Suprapubic skin (tissue), 4 donors: Measurements from ENCODE around the gene OSMR. TPM values are rescaled to one million over a fixed set of nuclear protein-coding genes. Genes with fewer than 3 reads are reported as not detected.
A peak's percentile ranks its signal among the peaks of the same experiment; 100 is the strongest.
"Not testable (repeated sequence)": the region's sequence is repeated elsewhere in the genome, so short reads cannot be mapped to it uniquely, and the experiment has no call there.

ENCODE experiments used
- DNase-seq, 2 donors: peaks; one replicate each; pipeline ENCODE4 v3.0.0-alpha.2; 2019; ENCODE audit warnings: low spot score in 2 of 2
- H3K27ac ChIP-seq: fragments of 200-600 bp; sonication (generic); one replicate; pipeline ENCODE4 v1.5.1; 2019
- H3K27me3 ChIP-seq: fragments of 200-600 bp; sonication (generic); one replicate; pipeline ENCODE4 v1.5.1; 2019
- H3K36me3 ChIP-seq: fragments of 200-600 bp; sonication (generic); one replicate; pipeline ENCODE4 v1.5.1; 2019
- H3K4me1 ChIP-seq: fragments of 200-600 bp; sonication (generic); one replicate; pipeline ENCODE4 v1.5.1; 2019
- H3K4me3 ChIP-seq: fragments of 200-600 bp; sonication (generic); one replicate; pipeline ENCODE4 v1.5.1; 2019; ENCODE audit warnings: mild to moderate bottlenecking
- H3K9me3 ChIP-seq: fragments of 200-600 bp; sonication (generic); one replicate; pipeline ENCODE4 v1.5.1; 2019
- CTCF ChIP-seq, 2 donors: fragments of 200-600 bp in 1 of 2; fragments of 450-650 bp in 1 of 2; sonication (generic) in 1 of 2; IDR thresholded peaks; one replicate each; pipeline ENCODE4 v1.5.1; 2016 to 2019; ENCODE audit warnings: antibody characterized with exemption in 2 of 2, mild to moderate bottlenecking in 1 of 2, moderate library complexity in 1 of 2
- EP300 ChIP-seq: sonication (generic); formaldehyde crosslinking; IDR thresholded peaks from one replicate; pipeline ENCODE4 v1.6.1; 2017; ENCODE audit warnings: antibody characterized with exemption
- POLR2A ChIP-seq, 2 donors: fragments of 450-650 bp; IDR thresholded peaks; one replicate each; pipeline ENCODE4 v1.6.1; 2017; ENCODE audit warnings: antibody characterized with exemption in 2 of 2, mild to moderate bottlenecking in 2 of 2, moderate library complexity in 2 of 2
- POLR2AphosphoS5 ChIP-seq, 3 donors: sonication (generic); formaldehyde crosslinking; IDR thresholded peaks; one replicate each; pipeline ENCODE4 v1.6.1; 2017; ENCODE audit warnings: antibody characterized with exemption in 3 of 3
- WGBS: methylation state at CpG from one replicate; pipeline ENCODE4 v1.1.5; 2018; 5-methylcytosine and 5-hydroxymethylcytosine counted together
- total RNA-seq, 4 donors: library from RNA; depleted of rRNA; stranded (reverse); fragments of >200 nt; gene quantifications; one replicate each; pipeline ENCODE4 v1.1.0, GENCODE V29; 2016

Gene OSMR
- total RNA-seq, 4 donors from 2014 or later = 20.0 to 44.3 (median 22.0) TPM

GRCh38 chr5:38848637-38849036 lies 2.8 kb downstream of the OSMR start:
- no peak overlapping the region for H3K27ac ChIP-seq
- H3K27me3 ChIP-seq = no peaks in the 10 kb centered on the region
- WGBS = 38% methylated on average over 2 of the region's 2 CpGs

GRCh38 chr5:38851640-38852039 lies 5.8 kb downstream of the OSMR start:
- not testable (repeated sequence) for H3K4me3 ChIP-seq, DNase-seq, H3K36me3 ChIP-seq, H3K9me3 ChIP-seq, H3K27ac ChIP-seq, H3K27me3 ChIP-seq
- peaks cover 26% of the 10 kb centered on the region for H3K4me1 ChIP-seq
- WGBS = 92% methylated on average over 5 of the region's 5 CpGs

More at GRCh38 chr5:38848637-38849036, 2.8 kb downstream of the OSMR start:
- no peak for TF ChIP-seq EP300
- TF ChIP-seq POLR2AphosphoS5 (IDR thresholded peaks at IDR 0.05) = no peak
- no peak for TF ChIP-seq CTCF (IDR thresholded peaks at IDR 0.05)
- TF ChIP-seq POLR2A (IDR thresholded peaks at IDR 0.05) = no peak
- Histone ChIP-seq H3K4me1 (peaks cover 29% of the 10 kb centered on the region), H3K9me3 (no peaks in the 10 kb centered on the region), H3K4me3 (peak overlapping the region; percentile 79), H3K36me3 (no peaks in the 10 kb centered on the region)
- DNase-seq = no peak

- DNase-seq = no peak
- no peak overlapping the region for H3K27ac ChIP-seq
- H3K4me3 ChIP-seq = no peak overlapping the region
- 60% methylated on average over 6 of the region's 6 CpGs for WGBS
- no peak for TF ChIP-seq EP300
- TF ChIP-seq CTCF (IDR thresholded peaks at IDR 0.05) = no peak
- no peak for TF ChIP-seq POLR2AphosphoS5 (IDR thresholded peaks at IDR 0.05)
- no peak for TF ChIP-seq POLR2A (IDR thresholded peaks at IDR 0.05)
- H3K27me3 ChIP-seq = no peaks in the 10 kb centered on the region
- H3K36me3 ChIP-seq = no peaks in the 10 kb centered on the region
- H3K9me3 ChIP-seq = no peaks in the 10 kb centered on the region
- H3K4me1 ChIP-seq = peaks cover 10% of the 10 kb centered on the region
Measured at GRCh38 chr5:38853753-38854470, 8.1 kb downstream of the OSMR start.

- no peak overlapping the region for H3K27ac ChIP-seq
- no peaks in the 10 kb centered on the region for H3K27me3 ChIP-seq
- H3K9me3 ChIP-seq = no peaks in the 10 kb centered on the region
- H3K36me3 ChIP-seq = no peaks in the 10 kb centered on the region
- DNase-seq = no peak
- 68% methylated on average over 7 of the region's 7 CpGs for WGBS
- no peak overlapping the region for H3K4me3 ChIP-seq
- TF ChIP-seq POLR2A (IDR thresholded peaks at IDR 0.05) = no peak
- H3K4me1 ChIP-seq = peaks cover 8% of the 10 kb centered on the region
Measured at GRCh38 chr5:38854907-38855306, 9.1 kb downstream of the OSMR start.

- H3K4me3 ChIP-seq = no peak overlapping the region
- H3K4me1 ChIP-seq = peaks cover 8% of the 10 kb centered on the region
- TF ChIP-seq CTCF (IDR thresholded peaks at IDR 0.05) = no peak
- no peak for TF ChIP-seq POLR2A (IDR thresholded peaks at IDR 0.05)
- no peak for TF ChIP-seq EP300
- no peak for TF ChIP-seq POLR2AphosphoS5 (IDR thresholded peaks at IDR 0.05)
- H3K27me3 ChIP-seq = no peaks in the 10 kb centered on the region
- no peaks in the 10 kb centered on the region for H3K36me3 ChIP-seq
- no peak for DNase-seq
- H3K9me3 ChIP-seq = no peaks in the 10 kb centered on the region
- 81% methylated on average over 2 of the region's 2 CpGs for WGBS
- no peak overlapping the region for H3K27ac ChIP-seq
Measured at GRCh38 chr5:38856660-38857059, 10.8 kb downstream of the OSMR start.

- no peak overlapping the region for H3K27ac ChIP-seq
- H3K27me3 ChIP-seq = no peaks in the 10 kb centered on the region
- no peaks in the 10 kb centered on the region for H3K9me3 ChIP-seq
- no peak overlapping the region for H3K4me3 ChIP-seq
- H3K36me3 ChIP-seq = no peaks in the 10 kb centered on the region
- no peak for DNase-seq
- no peak for TF ChIP-seq CTCF (IDR thresholded peaks at IDR 0.05)
- no peak for TF ChIP-seq POLR2A (IDR thresholded peaks at IDR 0.05)
- TF ChIP-seq EP300 = no peak
- WGBS = 90% methylated on average over 3 of the region's 3 CpGs
- peaks cover 8% of the 10 kb centered on the region for H3K4me1 ChIP-seq
Measured at GRCh38 chr5:38858839-38859238, 13.0 kb downstream of the OSMR start.

GRCh38 chr5:38861986-38862770 lies 16.4 kb downstream of the OSMR start:
- not testable (repeated sequence) for H3K27ac ChIP-seq, H3K27me3 ChIP-seq, DNase-seq, H3K4me1 ChIP-seq, H3K36me3 ChIP-seq, H3K9me3 ChIP-seq, H3K4me3 ChIP-seq
- WGBS = no CpG with 5 or more reads among the region's 64 CpGs
